ENCODE results near the gene IBA57. TPM values are rescaled to one million over a fixed set of nuclear protein-coding genes. Genes with fewer than 3 reads are reported as not detected.
"Not testable (repeated sequence)": the region's sequence is repeated elsewhere in the genome, so short reads cannot be mapped to it uniquely, and the experiment has no call there.

Gene IBA57
- total and polyA plus RNA-seq, 4 donors: 2.8 to 21.4 (median 6.9) TPM

GRCh38 chr1:228172591-228173527, 7.3 kb downstream of the IBA57 start:
- DNase-seq (no peak), ATAC-seq (ENCODE audit: insufficient read depth, low FRiP score) (no peak)
- Histone ChIP-seq H3K27ac (ENCODE audit: low read depth in 1 of 2, low read length in 1 of 2) (no peak overlapping the region), H3K9ac (ENCODE audit: insufficient read depth in 1 of 2, low read length in 2 of 2) (no peak overlapping the region), H3K36me3 (ENCODE audit: control insufficient read depth in 4 of 4, insufficient read depth in 4 of 4, low read length in 4 of 4) (peaks cover 0 to 19% (median 11%) of the 10 kb centered on the region in 4 donors), H3K4me1 (ENCODE audit: control insufficient read depth in 5 of 5, insufficient read depth in 5 of 5, low read length in 5 of 5) (peaks cover 0 to 13% (median 0%) of the 10 kb centered on the region in 5 donors), H3K9me3 (ENCODE audit: control insufficient read depth in 4 of 4, insufficient read depth in 3 of 4, low read length in 3 of 4) (no peaks in the 10 kb centered on the region), H3K27me3 (ENCODE audit: control insufficient read depth in 3 of 3, insufficient read depth in 3 of 3, low read length in 2 of 3) (no peaks in the 10 kb centered on the region), H3K4me3 (no peak overlapping the region)
- no peak for TF ChIP-seq CTCF (IDR thresholded peaks at IDR 0.05; ENCODE audit: control extremely low read depth, extremely low read depth)
- 86 to 91% methylated on average over 21 of the region's 21 CpGs for WGBS, 2 donors

GRCh38 chr1:228173528-228174481, 8.2 kb downstream of the IBA57 start:
- ATAC-seq (ENCODE audit: insufficient read depth, low FRiP score); H3K4me3 ChIP-seq; H3K9ac ChIP-seq (ENCODE audit: insufficient read depth in 1 of 2, low read length in 2 of 2); H3K9me3 ChIP-seq (ENCODE audit: control insufficient read depth in 4 of 4, insufficient read depth in 3 of 4, low read length in 3 of 4); H3K27me3 ChIP-seq (ENCODE audit: control insufficient read depth in 3 of 3, insufficient read depth in 3 of 3, low read length in 2 of 3): not testable (repeated sequence)
- peak in 1 of 3 donors; percentile 44 for DNase-seq
- H3K36me3 ChIP-seq (ENCODE audit: control insufficient read depth in 4 of 4, insufficient read depth in 4 of 4, low read length in 4 of 4): peaks cover 0 to 16% (median 10%) of the 10 kb centered on the region in 4 donors
- peak overlapping the region in 1 of 2 donors; percentile 3 for H3K27ac ChIP-seq (ENCODE audit: low read depth in 1 of 2, low read length in 1 of 2)
- H3K4me1 ChIP-seq (ENCODE audit: control insufficient read depth in 5 of 5, insufficient read depth in 5 of 5, low read length in 5 of 5): peaks cover 0 to 13% (median 0%) of the 10 kb centered on the region in 5 donors
- 68 to 81% methylated on average over 29 to 35 of the region's 69 CpGs for WGBS, 2 donors

- ATAC-seq (ENCODE audit: insufficient read depth, low FRiP score) (no peak), DNase-seq (peak in 1 of 3 donors; percentile 36)
- H3K4me3 ChIP-seq: peak overlapping the region; percentile 11
- H3K4me1 ChIP-seq (ENCODE audit: control insufficient read depth in 5 of 5, insufficient read depth in 5 of 5, low read length in 5 of 5): peaks cover 0 to 13% (median 0%) of the 10 kb centered on the region in 5 donors
- no peaks in the 10 kb centered on the region for H3K27me3 ChIP-seq (ENCODE audit: control insufficient read depth in 3 of 3, insufficient read depth in 3 of 3, low read length in 2 of 3)
- H3K27ac ChIP-seq (ENCODE audit: low read depth in 1 of 2, low read length in 1 of 2): peak overlapping the region in 1 of 2 donors; percentile 37
- TF ChIP-seq CTCF (IDR thresholded peaks at IDR 0.05; ENCODE audit: control extremely low read depth, extremely low read depth): no peak
- H3K36me3 ChIP-seq (ENCODE audit: control insufficient read depth in 4 of 4, insufficient read depth in 4 of 4, low read length in 4 of 4): peaks cover 0 to 16% (median 10%) of the 10 kb centered on the region in 4 donors
- H3K9ac ChIP-seq (ENCODE audit: insufficient read depth in 1 of 2, low read length in 2 of 2): no peak overlapping the region
- WGBS, 2 donors: 88 to 90% methylated on average over 50 to 52 of the region's 52 CpGs
- no peaks in the 10 kb centered on the region for H3K9me3 ChIP-seq (ENCODE audit: control insufficient read depth in 4 of 4, insufficient read depth in 3 of 4, low read length in 3 of 4)
Measured at GRCh38 chr1:228174482-228175315, 9.1 kb downstream of the IBA57 start.

Measured in lung (tissue), 12 donors.